Mononuclear cell (primary cell): ENCODE measurements around the gene EID3. TPM values are rescaled to one million over a fixed set of nuclear protein-coding genes. Genes with fewer than 3 reads are reported as not detected.
"Not testable (repeated sequence)": the region's sequence is repeated elsewhere in the genome, so short reads cannot be mapped to it uniquely, and the experiment has no call there.

Experiments
- H3K27me3 ChIP-seq: 2 replicates; pipeline ENCODE4 v1.6.0; 2011; ENCODE audit warnings: low read length, control low read depth; ENCODE audit not compliant: insufficient read depth
- H3K4me1 ChIP-seq: 2 replicates; pipeline ENCODE4 v1.5.1; 2011; ENCODE audit warnings: mild to moderate bottlenecking, low read length, control low read depth; ENCODE audit not compliant: insufficient read depth
- H3K4me3 ChIP-seq: 2 replicates; pipeline ENCODE4 v1.5.1; 2011; ENCODE audit warnings: mild to moderate bottlenecking, low read length, moderate library complexity
- H3K9me3 ChIP-seq: 2 replicates; pipeline ENCODE4 v1.5.1; 2011; ENCODE audit warnings: low read depth, mild to moderate bottlenecking, control low read depth, low read length
- total RNA-seq: library from RNA; depleted of rRNA; stranded (reverse); fragments of >200 nt; gene quantifications from one replicate; pipeline ENCODE4 v1.2.3, GENCODE V29; 2012

The EID3 gene
- total RNA-seq, 1 donor: 19.9 TPM

DNA sequence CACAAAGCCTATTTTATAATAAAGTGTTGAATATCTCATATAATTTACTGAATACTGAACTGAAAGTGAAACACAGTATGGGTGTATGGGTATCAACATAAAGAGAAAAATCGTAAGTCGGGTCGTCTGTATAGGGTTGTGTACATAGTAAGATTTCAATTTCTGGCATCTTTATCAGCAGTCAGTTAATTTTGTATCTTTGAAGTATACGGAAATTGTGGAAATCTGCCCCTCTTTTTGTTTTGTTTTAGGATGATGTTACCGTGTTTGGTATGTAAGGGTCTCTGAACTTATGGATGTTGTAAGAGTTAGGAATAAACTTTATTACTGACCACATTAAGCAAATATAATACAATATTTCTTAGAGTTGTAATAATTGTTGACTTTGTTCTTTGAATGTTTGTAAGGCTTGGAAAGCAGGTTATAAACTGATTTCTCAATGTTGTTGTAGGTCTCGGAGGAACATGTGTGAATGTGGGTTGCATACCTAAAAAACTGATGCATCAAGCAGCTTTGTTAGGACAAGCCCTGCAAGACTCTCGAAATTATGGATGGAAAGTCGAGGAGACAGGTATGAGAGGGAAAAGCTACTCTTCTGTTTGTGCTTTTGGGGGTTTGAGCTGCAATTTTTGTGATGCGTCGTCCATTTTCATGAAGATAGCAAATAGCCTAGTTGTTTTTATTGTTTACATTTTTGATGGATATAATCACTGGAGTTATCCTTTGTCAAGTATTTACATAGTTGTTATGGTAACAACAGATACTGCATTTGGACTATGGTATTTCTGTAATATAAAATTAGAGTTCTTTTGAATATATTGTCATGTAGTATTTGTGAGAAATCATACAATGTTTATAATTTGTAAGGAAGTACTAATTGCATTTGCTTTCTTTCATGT lies 12.0 kb downstream of the EID3 start:
- no peaks in the 10 kb centered on the region for H3K27me3 ChIP-seq
- peaks cover 8% of the 10 kb centered on the region for H3K4me1 ChIP-seq
- H3K9me3 ChIP-seq: no peaks in the 10 kb centered on the region
- no peak overlapping the region for H3K4me3 ChIP-seq

DNA sequence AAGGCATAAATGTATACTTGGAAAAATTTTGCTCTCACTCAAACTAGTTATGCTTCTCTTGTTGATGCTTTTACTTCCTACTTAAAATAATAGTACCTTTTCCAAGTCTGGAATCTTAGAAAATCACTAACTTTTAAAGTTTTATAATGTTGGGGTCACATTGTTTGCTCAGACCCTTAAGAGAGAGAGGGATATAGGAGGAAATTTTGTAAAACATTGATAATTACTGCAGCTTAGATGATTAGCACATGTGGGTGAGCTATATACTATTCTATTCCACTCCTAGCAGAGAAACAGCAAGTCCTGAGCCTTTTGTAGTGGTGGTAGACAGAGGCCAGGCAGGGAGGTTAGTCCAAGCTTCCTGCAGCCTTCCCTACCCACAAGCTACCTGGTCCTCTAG lies 13.4 kb downstream of the EID3 start:
- no peaks in the 10 kb centered on the region for H3K27me3 ChIP-seq
- no peaks in the 10 kb centered on the region for H3K9me3 ChIP-seq
- H3K4me3 ChIP-seq: no peak overlapping the region
- H3K4me1 ChIP-seq: peaks cover 8% of the 10 kb centered on the region

DNA sequence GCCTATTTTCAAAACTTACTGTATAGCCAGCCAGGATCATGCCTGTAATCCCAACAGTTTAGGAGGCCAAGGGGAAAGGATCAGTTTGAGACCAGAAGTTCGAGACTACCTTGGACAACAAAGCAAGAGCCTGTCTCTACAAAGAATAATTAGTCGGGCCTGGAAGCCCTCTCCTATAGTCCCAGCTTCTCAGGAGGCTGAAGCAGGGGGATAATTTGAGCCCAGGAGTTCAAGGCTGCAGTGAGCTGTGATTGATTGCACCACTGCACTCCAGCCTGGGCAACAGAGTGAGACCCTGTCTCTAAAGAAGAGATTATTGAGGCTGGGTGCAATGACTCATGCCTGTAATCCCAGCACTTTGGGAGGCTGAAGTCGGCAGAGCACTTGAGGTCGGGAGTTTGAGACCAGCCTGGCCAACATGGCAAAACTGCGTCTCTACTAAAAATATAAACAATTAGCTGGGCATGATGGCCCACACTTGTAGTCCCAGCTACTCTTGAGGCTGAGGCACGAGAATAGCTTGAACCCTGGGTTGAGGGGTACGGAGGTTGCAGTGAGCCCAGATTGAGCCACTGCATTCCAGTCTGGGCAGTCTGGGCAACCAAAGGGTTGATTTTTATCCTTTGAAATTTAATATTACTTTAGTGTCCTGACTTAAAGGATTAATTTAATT lies 14.1 kb downstream of the EID3 start:
- Histone ChIP-seq H3K9me3 (no peaks in the 10 kb centered on the region), H3K4me3 (no peak overlapping the region), H3K27me3 (no peaks in the 10 kb centered on the region), H3K4me1 (peaks cover 8% of the 10 kb centered on the region)

DNA sequence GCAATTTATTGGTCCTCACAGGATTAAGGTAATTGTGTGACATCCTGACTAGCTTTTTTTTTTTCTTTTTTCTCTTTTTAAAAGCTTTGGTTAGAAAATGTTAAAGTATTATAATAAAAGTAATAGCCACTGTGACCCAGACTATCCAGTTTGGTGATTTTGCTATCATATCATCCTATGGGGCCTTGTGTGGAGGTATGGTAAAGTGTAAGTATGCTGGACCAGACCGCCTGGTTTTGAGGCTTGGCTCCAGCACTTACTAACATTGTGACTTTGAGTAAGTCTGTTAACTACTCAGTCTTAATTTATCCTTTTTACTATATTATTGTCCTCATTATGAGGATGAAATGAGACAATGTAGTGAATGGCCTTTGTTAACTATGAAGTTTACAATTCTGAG lies 15.5 kb downstream of the EID3 start:
- Histone ChIP-seq H3K4me3 (no peak overlapping the region), H3K4me1 (peaks cover 4% of the 10 kb centered on the region), H3K9me3 (no peaks in the 10 kb centered on the region), H3K27me3 (no peaks in the 10 kb centered on the region)

DNA sequence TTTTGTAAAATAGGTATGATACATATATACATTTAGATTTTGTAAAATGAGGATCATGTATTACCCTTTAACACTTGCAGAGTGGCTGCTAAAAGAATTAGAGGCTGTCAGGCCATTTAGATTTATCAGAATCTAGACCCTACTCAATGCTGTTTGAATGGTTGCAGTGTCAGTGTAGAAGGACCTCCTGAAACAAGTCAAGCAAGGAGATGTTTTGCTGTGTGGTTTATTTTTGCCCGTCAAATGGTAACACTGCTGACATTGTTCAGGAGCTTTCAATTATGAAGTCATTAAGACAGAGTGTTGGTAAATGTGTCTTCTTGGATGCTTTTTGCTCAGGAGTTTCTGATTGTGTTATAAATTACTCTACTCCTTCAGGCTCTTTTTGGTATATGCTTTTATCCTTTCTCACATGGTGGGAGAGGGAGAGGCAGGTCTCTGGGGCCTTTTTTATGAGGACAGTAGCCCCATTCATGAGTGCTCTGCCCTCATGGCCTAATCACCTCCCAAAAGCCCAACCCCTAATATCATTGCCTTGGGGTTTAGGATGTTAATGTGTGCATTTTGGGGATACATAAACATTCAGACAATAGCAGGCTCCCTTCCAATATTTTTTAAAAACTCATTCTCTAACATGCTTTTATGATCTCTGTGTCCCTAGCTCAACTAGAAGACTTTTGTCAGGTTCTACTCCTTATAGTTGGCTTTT lies 16.5 kb downstream of the EID3 start:
- no peaks in the 10 kb centered on the region for H3K4me1 ChIP-seq
- no peak overlapping the region for H3K4me3 ChIP-seq
- H3K27me3 ChIP-seq: no peaks in the 10 kb centered on the region
- no peaks in the 10 kb centered on the region for H3K9me3 ChIP-seq

DNA sequence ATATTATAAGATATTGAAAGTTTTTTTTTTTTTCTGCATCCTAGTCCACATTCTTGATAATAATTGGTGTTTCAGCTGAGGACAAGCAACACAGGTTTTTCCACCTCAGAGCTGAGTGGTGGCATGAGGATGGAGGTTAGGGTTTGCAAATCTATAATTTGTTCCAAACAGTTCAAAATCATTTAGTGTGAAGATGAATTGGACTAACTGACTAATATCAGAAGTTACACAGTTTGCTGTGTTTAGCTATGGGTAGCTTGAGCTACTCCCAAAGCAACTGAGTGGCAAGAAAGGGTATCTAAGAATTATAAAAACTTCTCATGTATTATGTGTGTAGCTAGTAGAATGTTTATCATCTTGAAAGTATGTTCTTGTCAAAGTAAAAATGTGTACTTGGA lies 17.1 kb downstream of the EID3 start:
- Histone ChIP-seq H3K4me3 (no peak overlapping the region), H3K9me3 (no peaks in the 10 kb centered on the region), H3K27me3 (no peaks in the 10 kb centered on the region), H3K4me1 (no peaks in the 10 kb centered on the region)

DNA sequence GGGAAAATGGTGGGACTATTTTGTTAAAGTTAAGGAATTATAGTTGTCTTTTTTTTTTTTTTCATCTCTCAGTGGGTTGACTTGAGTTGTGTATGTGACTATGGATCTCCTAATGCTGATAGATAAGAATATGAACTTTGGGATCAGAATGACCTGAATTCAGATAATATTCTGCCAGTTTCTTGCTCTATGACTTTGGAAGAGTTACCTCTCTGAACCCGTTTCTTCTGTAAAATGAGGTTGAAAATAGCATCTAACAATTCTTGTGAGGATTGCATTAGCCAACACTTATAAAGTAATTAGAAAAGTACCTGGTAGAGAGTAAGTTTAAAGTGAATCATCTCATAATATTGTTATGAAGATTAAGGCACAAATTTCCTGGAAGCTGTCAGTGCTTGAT lies 18.4 kb downstream of the EID3 start:
- Histone ChIP-seq H3K9me3 (no peaks in the 10 kb centered on the region), H3K4me3 (no peak overlapping the region), H3K4me1 (no peaks in the 10 kb centered on the region), H3K27me3 (no peaks in the 10 kb centered on the region)

DNA sequence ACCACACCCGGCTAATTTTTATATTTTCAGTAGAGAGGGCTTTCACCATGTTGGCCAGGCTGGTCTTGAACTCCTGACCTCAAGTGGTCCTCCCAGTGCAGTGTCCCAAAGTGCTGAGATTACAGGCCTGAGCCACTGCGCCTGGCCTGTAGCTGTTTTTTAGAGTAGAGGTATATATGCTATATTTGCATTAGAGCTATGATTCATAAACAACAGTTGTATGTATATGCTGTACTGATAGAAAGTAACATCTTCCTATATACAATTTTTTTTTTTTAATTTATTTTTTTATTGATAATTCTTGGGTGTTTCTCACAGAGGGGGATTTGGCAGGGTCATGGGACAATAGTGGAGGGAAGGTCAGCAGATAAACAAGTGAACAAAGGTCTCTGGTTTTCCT lies 19.0 kb downstream of the EID3 start:
- not testable (repeated sequence) for H3K9me3 ChIP-seq, H3K27me3 ChIP-seq, H3K4me3 ChIP-seq, H3K4me1 ChIP-seq

DNA sequence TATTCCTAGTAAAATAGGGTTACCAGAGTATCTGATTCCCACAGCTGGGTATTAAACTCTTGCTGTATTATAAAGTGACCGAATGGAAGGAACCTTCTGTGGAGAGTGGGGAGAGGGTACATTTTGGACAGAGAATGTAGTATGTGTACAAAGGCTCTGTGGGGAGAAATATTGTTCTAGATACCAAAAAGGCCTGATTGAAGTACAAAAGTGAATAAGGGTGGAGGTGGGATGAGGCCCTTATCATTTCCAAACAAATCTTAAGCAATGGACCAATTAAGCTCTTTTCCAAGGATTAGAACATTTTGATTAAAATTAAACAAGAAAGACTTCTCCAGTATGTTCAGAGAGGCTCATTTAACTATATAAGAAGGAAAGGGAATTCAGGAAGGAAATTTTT lies 20.4 kb downstream of the EID3 start:
- Histone ChIP-seq H3K4me3 (no peak overlapping the region), H3K4me1 (no peaks in the 10 kb centered on the region), H3K9me3 (no peaks in the 10 kb centered on the region), H3K27me3 (no peaks in the 10 kb centered on the region)

DNA sequence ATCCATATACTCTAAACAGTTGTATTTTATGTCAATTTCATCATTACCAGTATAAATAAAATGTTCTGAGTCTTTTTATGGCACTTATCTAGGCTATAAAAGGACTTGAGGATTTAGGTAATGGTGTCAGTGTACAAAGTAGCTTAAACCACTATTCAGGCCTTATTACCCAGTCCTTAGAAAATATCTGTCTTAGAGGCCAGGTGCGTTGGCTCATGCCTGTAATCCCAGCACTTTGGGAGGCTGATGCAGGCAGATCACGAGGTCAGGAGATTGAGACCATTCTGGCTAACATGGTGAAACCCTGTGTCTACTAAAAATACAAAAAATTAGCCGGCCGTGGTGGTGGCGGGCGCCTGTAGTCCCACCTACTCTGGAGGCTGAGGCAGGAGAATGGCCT lies 24.7 kb downstream of the EID3 start:
- H3K4me1 ChIP-seq, H3K27me3 ChIP-seq, H3K4me3 ChIP-seq, H3K9me3 ChIP-seq: not testable (repeated sequence)

DNA sequence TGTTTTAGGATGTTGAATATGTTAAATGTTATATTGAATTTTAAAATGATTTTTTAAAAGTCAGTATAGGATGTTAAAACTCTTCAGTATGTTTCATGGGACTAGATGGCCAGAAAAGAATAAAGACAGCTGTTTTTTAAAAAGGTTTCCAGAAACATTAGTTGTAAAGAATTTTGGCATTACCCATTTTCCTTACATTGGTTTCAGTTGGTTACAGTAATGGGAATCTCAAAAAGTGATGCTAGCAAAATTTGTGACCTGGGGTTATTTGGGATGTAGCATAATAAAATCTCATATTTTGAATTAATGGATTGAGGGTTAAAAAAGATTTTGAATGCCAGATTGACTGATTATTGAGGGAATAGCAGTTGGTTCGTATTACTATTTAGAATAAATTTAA lies 25.3 kb downstream of the EID3 start:
- no peak overlapping the region for H3K4me3 ChIP-seq
- no peaks in the 10 kb centered on the region for H3K4me1 ChIP-seq
- H3K27me3 ChIP-seq: no peaks in the 10 kb centered on the region
- no peaks in the 10 kb centered on the region for H3K9me3 ChIP-seq

DNA sequence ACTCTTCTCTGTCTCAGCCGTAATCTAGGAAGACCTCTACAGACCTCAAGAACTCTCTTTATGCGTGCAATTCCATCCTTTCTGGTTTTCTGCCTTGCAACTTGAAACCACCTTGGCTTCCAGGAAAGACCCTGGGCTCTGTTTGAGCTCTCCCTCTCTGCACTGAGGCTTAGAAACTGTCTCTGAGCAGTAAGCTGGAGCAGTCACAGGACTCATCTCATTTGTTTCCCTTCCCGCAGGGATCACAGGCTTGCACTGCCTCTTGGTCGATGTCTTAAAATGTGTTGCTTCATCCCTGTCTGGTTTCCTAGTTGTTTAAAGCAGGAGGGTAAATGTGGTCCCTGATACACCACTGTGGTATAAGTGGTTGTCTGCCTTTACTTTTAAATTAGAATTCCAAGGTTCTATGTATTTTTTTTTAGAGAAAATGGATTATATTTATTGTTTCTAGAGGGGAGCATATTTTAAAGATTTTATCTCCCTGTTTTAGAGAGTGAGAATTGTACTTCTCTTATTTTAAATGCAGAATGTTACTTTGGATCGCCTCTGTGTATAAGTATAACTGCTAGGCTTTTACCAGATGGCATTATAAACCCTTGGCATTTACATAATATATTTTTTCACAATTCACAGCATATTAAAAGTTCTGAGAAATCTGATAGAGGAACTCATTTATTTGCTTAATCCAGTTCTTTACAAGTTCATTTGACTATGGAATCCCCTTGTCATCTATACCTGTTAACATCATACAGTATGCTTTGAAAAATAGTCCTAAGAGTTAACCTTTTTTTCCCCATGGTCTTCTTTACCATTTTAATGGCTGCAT lies 26.4 kb downstream of the EID3 start:
- H3K9me3 ChIP-seq: no peaks in the 10 kb centered on the region
- no peaks in the 10 kb centered on the region for H3K27me3 ChIP-seq
- no peak overlapping the region for H3K4me3 ChIP-seq
- H3K4me1 ChIP-seq: no peaks in the 10 kb centered on the region

DNA sequence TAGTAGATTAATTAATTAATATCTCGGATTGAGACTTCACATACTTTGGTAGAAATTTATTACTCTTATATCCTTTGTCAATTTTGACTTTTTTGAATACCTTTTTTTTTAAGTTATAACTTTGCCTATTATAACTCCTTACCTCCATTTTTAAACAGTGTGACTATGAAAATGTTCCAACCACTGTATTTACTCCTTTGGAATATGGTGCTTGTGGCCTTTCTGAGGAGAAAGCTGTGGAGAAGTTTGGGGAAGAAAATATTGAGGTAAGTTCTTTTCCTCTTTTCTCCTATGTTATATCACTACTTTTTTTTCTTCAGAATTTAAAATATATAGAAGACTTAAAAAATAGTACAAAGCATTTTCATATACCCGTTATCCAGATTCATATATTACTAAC lies 27.8 kb downstream of the EID3 start:
- no peaks in the 10 kb centered on the region for H3K27me3 ChIP-seq
- H3K9me3 ChIP-seq: no peaks in the 10 kb centered on the region
- no peak overlapping the region for H3K4me3 ChIP-seq
- no peaks in the 10 kb centered on the region for H3K4me1 ChIP-seq

DNA sequence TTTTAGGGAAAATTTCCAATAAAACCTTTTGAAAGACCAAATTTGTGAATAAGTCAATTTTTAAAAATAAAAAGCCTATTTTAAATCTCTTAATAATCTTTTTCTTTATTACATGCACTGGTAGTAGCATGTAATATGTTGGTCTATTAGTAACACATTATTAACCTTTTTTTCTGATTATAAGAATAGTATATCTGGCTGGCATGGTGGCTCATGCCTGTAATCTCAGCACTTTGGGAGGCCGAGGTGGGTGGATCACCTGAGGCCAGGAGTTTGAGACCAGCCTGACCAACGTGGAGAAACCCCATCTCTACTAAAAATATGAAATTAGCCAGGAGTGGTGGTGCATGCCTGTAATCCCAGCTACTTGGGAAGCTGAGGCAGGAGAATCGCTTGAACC lies 28.7 kb downstream of the EID3 start:
- not testable (repeated sequence) for H3K4me1 ChIP-seq, H3K4me3 ChIP-seq, H3K9me3 ChIP-seq, H3K27me3 ChIP-seq
